ENCODE results near the gene HILPDA.

DNA sequence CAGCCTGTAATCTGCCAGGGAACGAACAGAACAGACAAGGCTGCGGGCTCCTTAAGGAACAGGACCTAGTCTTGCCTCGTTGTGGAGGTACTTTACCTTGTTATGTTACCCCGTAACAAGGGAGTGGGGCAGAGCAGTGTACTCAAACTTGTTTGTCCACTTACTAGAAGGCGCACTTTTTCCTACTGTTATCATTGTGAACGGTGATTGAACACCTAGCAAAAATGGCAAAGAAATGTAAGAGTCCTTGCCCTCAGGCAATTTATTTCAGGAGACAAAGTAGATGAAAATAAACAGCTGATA, 45.3 kb upstream of the HILPDA start:
- TF ChIP-seq, protein P1, sequence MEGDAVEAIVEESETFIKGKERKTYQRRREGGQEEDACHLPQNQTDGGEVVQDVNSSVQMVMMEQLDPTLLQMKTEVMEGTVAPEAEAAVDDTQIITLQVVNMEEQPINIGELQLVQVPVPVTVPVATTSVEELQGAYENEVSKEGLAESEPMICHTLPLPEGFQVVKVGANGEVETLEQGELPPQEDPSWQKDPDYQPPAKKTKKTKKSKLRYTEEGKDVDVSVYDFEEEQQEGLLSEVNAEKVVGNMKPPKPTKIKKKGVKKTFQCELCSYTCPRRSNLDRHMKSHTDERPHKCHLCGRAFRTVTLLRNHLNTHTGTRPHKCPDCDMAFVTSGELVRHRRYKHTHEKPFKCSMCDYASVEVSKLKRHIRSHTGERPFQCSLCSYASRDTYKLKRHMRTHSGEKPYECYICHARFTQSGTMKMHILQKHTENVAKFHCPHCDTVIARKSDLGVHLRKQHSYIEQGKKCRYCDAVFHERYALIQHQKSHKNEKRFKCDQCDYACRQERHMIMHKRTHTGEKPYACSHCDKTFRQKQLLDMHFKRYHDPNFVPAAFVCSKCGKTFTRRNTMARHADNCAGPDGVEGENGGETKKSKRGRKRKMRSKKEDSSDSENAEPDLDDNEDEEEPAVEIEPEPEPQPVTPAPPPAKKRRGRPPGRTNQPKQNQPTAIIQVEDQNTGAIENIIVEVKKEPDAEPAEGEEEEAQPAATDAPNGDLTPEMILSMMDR (IDR thresholded peaks at IDR 0.05; ENCODE audit: insufficient read depth, low read depth, low read length): no peak
- TF ChIP-seq EZH2 (IDR thresholded peaks at IDR 0.05; ENCODE audit: insufficient read depth, low read length): no peak
